H9 (cell line): ENCODE results near the gene HPD. TPM values are rescaled to one million over a fixed set of nuclear protein-coding genes. Genes with fewer than 3 reads are reported as not detected.

Experiments used
- DNase-seq: peaks from one replicate; pipeline ENCODE4 v3.0.0-alpha.2; 2017
- H2AFZ ChIP-seq: one replicate; pipeline ENCODE4 v1.6.1; 2013; ENCODE audit warnings: mild to moderate bottlenecking, low read length, control low read depth, moderate library complexity
- H2AK5ac ChIP-seq: 2 replicates; pipeline ENCODE4 v1.6.1; 2013; ENCODE audit warnings: low read length, control low read depth, mixed read lengths; ENCODE audit not compliant: insufficient read length
- H2BK120ac ChIP-seq: one replicate; pipeline ENCODE4 v1.6.1; 2013; ENCODE audit warnings: low read depth, mild to moderate bottlenecking, low read length, control low read depth, inconsistent platforms; ENCODE audit not compliant: poor library complexity, severe bottlenecking
- H2BK12ac ChIP-seq: 2 replicates; pipeline ENCODE4 v1.6.1; 2013; ENCODE audit warnings: low read length, control low read depth, mixed read lengths, low read depth; ENCODE audit not compliant: insufficient read length
- H2BK15ac ChIP-seq: 2 replicates; pipeline ENCODE4 v1.6.1; 2013; ENCODE audit warnings: low read depth, low read length, control low read depth
- H2BK20ac ChIP-seq: one replicate; pipeline ENCODE4 v1.6.1; 2013; ENCODE audit warnings: low read depth, mild to moderate bottlenecking, low read length, control low read depth, inconsistent platforms; ENCODE audit not compliant: poor library complexity, severe bottlenecking
- H2BK5ac ChIP-seq: 2 replicates; pipeline ENCODE4 v1.6.1; 2013; ENCODE audit warnings: low read length, control low read depth, mixed read lengths; ENCODE audit not compliant: insufficient read length
- H3K14ac ChIP-seq: 2 replicates; pipeline ENCODE4 v1.6.1; 2013; ENCODE audit warnings: low read length, control low read depth; ENCODE audit not compliant: insufficient read depth
- H3K18ac ChIP-seq: 2 replicates; pipeline ENCODE4 v1.6.1; 2013; ENCODE audit warnings: low read depth, mild to moderate bottlenecking, mixed read lengths, low read length, control low read depth; ENCODE audit not compliant: insufficient read length
- H3K23ac ChIP-seq: 2 replicates; pipeline ENCODE4 v1.6.1; 2013; ENCODE audit warnings: low read length, control low read depth, mixed read lengths, low read depth; ENCODE audit not compliant: insufficient read length
- H3K23me2 ChIP-seq: 2 replicates; pipeline ENCODE4 v1.6.1; 2013; ENCODE audit warnings: low read depth, mild to moderate bottlenecking, mixed read lengths, low read length, control low read depth; ENCODE audit not compliant: insufficient read length, poor library complexity, severe bottlenecking
- H3K27ac ChIP-seq: 2 replicates; pipeline ENCODE4 v1.5.1; 2013; ENCODE audit warnings: low read length, control low read depth, mixed read lengths, low read depth; ENCODE audit not compliant: insufficient read length
- H3K27me3 ChIP-seq: 2 replicates; pipeline ENCODE4 v1.6.1; 2013; ENCODE audit warnings: low read length, control low read depth, inconsistent platforms; ENCODE audit not compliant: insufficient read depth
- H3K4ac ChIP-seq: 2 replicates; pipeline ENCODE4 v1.6.1; 2013; ENCODE audit warnings: low read depth, mild to moderate bottlenecking, control low read depth, inconsistent platforms, low read length, moderate library complexity
- H3K4me1 ChIP-seq: 2 replicates; pipeline ENCODE4 v1.6.1; 2013; ENCODE audit warnings: low read length, control low read depth, inconsistent platforms; ENCODE audit not compliant: insufficient read depth
- H3K4me2 ChIP-seq: 2 replicates; pipeline ENCODE4 v1.6.1; 2013; ENCODE audit warnings: low read length, control low read depth, mixed read lengths; ENCODE audit not compliant: insufficient read length, insufficient read depth
- H3K56ac ChIP-seq: 2 replicates; pipeline ENCODE4 v1.6.1; 2013; ENCODE audit warnings: low read depth, mild to moderate bottlenecking, mixed read lengths, low read length, control low read depth; ENCODE audit not compliant: insufficient read length
- H3K79me1 ChIP-seq: 2 replicates; pipeline ENCODE4 v1.6.1; 2013; ENCODE audit warnings: low read depth, mild to moderate bottlenecking, moderate library complexity, low read length, control low read depth, inconsistent platforms; ENCODE audit not compliant: insufficient read depth, poor library complexity, severe bottlenecking
- H3K79me2 ChIP-seq: 2 replicates; pipeline ENCODE4 v1.6.1; 2013; ENCODE audit warnings: low read length, control low read depth, inconsistent platforms; ENCODE audit not compliant: insufficient read depth
- H3K9ac ChIP-seq: 2 replicates; pipeline ENCODE4 v1.6.1; 2013; ENCODE audit warnings: low read length, control low read depth, mixed read lengths; ENCODE audit not compliant: insufficient read length; ENCODE audit errors: extremely low read depth
- H3K9me3 ChIP-seq: one replicate; pipeline ENCODE4 v1.6.1; 2013; ENCODE audit warnings: low read depth, low read length, inconsistent platforms; ENCODE audit not compliant: control insufficient read depth
- H3T11ph ChIP-seq: one replicate; pipeline ENCODE4 v1.6.1; 2013; ENCODE audit warnings: mild to moderate bottlenecking, low read length, control low read depth, inconsistent platforms
- H4K20me1 ChIP-seq: one replicate; pipeline ENCODE4 v1.6.1; 2013; ENCODE audit not compliant: control insufficient read depth, insufficient read length, insufficient read depth
- H4K5ac ChIP-seq: 2 replicates; pipeline ENCODE4 v1.6.1; 2013; ENCODE audit warnings: low read depth, mild to moderate bottlenecking, mixed read lengths, low read length, control low read depth; ENCODE audit not compliant: insufficient read length
- H4K8ac ChIP-seq: replicated peaks from 2 replicates; pipeline ENCODE4 v1.6.1; 2013; ENCODE audit warnings: low read length, control low read depth, mixed read lengths, low read depth; ENCODE audit not compliant: insufficient read length
- H4K91ac ChIP-seq: 2 replicates; pipeline ENCODE4 v1.6.1; 2013; ENCODE audit warnings: low read depth, mild to moderate bottlenecking, moderate library complexity, mixed read lengths, low read length, control low read depth; ENCODE audit not compliant: insufficient read length
- H3K27ac Mint-ChIP-seq, 3 experiments: 2 replicates in 2 of 3; 3 replicates in 1 of 3; pipeline ENCODE4 v1.8.0; 2020 to 2021; ENCODE audit warnings: mixed read lengths in 3 of 3, mild to moderate bottlenecking in 1 of 3, moderate library complexity in 1 of 3
- H3K27me3 Mint-ChIP-seq: 2 replicates; pipeline ENCODE4 v1.8.0; 2021; ENCODE audit warnings: low read depth, mild to moderate bottlenecking, moderate library complexity, mixed read lengths
- H3K36me3 Mint-ChIP-seq, 3 experiments: 2 replicates in 2 of 3; 3 replicates in 1 of 3; pipeline ENCODE4 v1.8.0; 2020 to 2021; ENCODE audit warnings: low read depth in 3 of 3, mixed read lengths in 3 of 3; ENCODE audit not compliant: insufficient read depth in 1 of 3
- H3K4me1 Mint-ChIP-seq, 2 experiments: 2 replicates each; pipeline ENCODE4 v1.8.0; 2020; ENCODE audit warnings: mixed read lengths in 2 of 2
- H3K4me3 Mint-ChIP-seq, 2 experiments: 2 replicates in 1 of 2; 3 replicates in 1 of 2; pipeline ENCODE4 v1.8.0; 2020 to 2021; ENCODE audit warnings: mild to moderate bottlenecking in 2 of 2, mixed read lengths in 2 of 2, moderate library complexity in 1 of 2
- H3K9me3 Mint-ChIP-seq, 2 experiments: 2 replicates in 1 of 2; 3 replicates in 1 of 2; pipeline ENCODE4 v1.8.0; 2020; ENCODE audit warnings: mild to moderate bottlenecking in 2 of 2, mixed read lengths in 2 of 2, moderate library complexity in 1 of 2
- CTCF ChIP-seq: fragments of 200-600 bp; sonication (generic); conservative IDR thresholded peaks from 3 replicates; pipeline ENCODE4 v1.8.0; 2021; ENCODE audit warnings: antibody characterized with exemption, mild to moderate bottlenecking
- WGBS: extraction: QIAGEN DNeasy Blood & Tissue Kit; methylation state at CpG from one replicate; pipeline ENCODE4 v1.1.7; 2013; ENCODE audit warnings: missing lambda C conversion rate, low lambda C conversion rate, mixed read lengths; ENCODE audit not compliant: insufficient read length; ENCODE audit errors: extremely low coverage; 5-methylcytosine and 5-hydroxymethylcytosine counted together
- total RNA-seq: library from RNA; stranded (reverse); gene quantifications from 2 replicates; pipeline ENCODE4 v1.2.1, GENCODE V29; 2021

HPD gene
- total RNA-seq, 1 experiment from 2014 or later = not detected

DNA sequence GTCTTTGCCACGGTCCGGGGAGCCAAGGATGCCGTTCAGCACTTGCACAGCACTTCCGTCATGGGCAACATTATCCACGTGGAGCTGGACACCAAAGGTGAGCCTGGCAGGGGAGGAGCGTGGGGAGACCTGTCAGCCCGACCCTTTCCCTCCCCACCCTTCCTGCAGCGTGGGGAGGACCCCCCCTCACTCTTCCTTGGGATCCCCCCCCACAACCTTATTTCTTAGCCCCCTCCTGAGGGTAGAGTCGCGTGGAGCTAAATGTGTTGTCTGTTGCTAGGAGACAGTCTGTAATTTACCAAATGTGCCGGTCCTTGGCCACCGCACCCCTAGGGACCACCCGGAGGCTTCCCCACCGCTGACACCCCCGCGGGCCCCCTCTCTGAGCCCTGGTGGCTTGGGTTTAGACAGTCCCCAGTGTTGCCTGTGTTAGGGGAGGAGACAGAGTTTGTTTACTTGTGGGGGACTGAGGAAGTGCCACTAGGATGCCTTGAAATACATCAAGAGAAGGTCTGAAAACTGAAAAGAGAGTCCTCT, 52.6 kb downstream of the HPD start:
- peaks cover 30 to 36% of the 10 kb centered on the region in 2 experiments for H3K4me1 Mint-ChIP-seq
- no peak overlapping the region for H2BK20ac ChIP-seq
- no peak overlapping the region for H2AK5ac ChIP-seq
- no peaks in the 10 kb centered on the region for H3K79me1 ChIP-seq
- H3K4me3 Mint-ChIP-seq = peak overlapping the region; percentile 82 to 86
- no peaks in the 10 kb centered on the region for H4K20me1 ChIP-seq
- H3K56ac ChIP-seq = no peak overlapping the region
- no peak overlapping the region for H3K18ac ChIP-seq
- H4K8ac ChIP-seq = no peak overlapping the region
- no peak overlapping the region for H3K14ac ChIP-seq
- H3K9ac ChIP-seq = no peak overlapping the region
- no peak overlapping the region for H2BK15ac ChIP-seq
- WGBS = no CpG with 5 or more reads among the region's 16 CpGs
- no peak for TF ChIP-seq CTCF
- H2BK5ac ChIP-seq = no peak overlapping the region
- no peak overlapping the region for H3K27ac ChIP-seq
- H2BK12ac ChIP-seq = no peak overlapping the region
- peaks cover 20 to 43% (median 41%) of the 10 kb centered on the region in 3 experiments for H3K36me3 Mint-ChIP-seq
- no peak overlapping the region for H3K4ac ChIP-seq
- H3K27me3 Mint-ChIP-seq = no peaks in the 10 kb centered on the region; the same call in 1 of the 2 replicates
- peak overlapping the region in 2 of 3 experiments; percentile 73 to 89; a peak in 2 of 7 replicates for H3K27ac Mint-ChIP-seq
- no peak overlapping the region for H3K23ac ChIP-seq
- no peak overlapping the region for H2BK120ac ChIP-seq
- no peaks in the 10 kb centered on the region for H3K9me3 Mint-ChIP-seq
- no peak overlapping the region for H2AFZ ChIP-seq
- no peak for DNase-seq
- peak overlapping the region; percentile 52 for H3K4me2 ChIP-seq
- H4K5ac ChIP-seq = no peak overlapping the region
- H3K23me2 ChIP-seq = peaks cover 18% of the 10 kb centered on the region
- no peaks in the 10 kb centered on the region; the same call in 1 of the 2 replicates for H3K79me2 ChIP-seq
- no peak overlapping the region for H3T11ph ChIP-seq
- peaks cover 2% of the 10 kb centered on the region; the same call in 1 of the 2 replicates for H3K4me1 ChIP-seq
- H4K91ac ChIP-seq = no peak overlapping the region
- H3K9me3 ChIP-seq = no peaks in the 10 kb centered on the region
- no peaks in the 10 kb centered on the region for H3K27me3 ChIP-seq
